Panc1 (cell line): Measurements from ENCODE around the gene TMEM132C. TPM values are rescaled to one million over a fixed set of nuclear protein-coding genes. Genes with fewer than 3 reads are reported as not detected.

Experiments
- ATAC-seq: fragments of 200-7000 bp; cut with Tn5 transposase; 2 replicates; pipeline ENCODE4 v1.9.1; 2020; ENCODE audit warnings: mild to moderate bottlenecking, moderate library complexity
- BruUV-seq: library from RNA; stranded (reverse); fragments of 400-500 nt; replicated peaks from 2 replicates; lab custom pipeline; 2021; lab: Mats Ljungman, UMichigan
- CTCF ChIA-PET: fragments of 300-600 bp; sonication (Branson Sonifier 250); formaldehyde crosslinking; loops from one replicate; lab custom pipeline; 2022; ENCODE audit warnings: antibody characterized with exemption; lab: Charles Lee
- POLR2A ChIA-PET: fragments of 300-600 bp; sonication (Branson Sonifier 250); formaldehyde crosslinking; loops from one replicate; lab custom pipeline; 2022; ENCODE audit warnings: antibody characterized with exemption; lab: Charles Lee
- DNase-seq: peaks from one replicate; pipeline ENCODE4 v3.0.0-alpha.2; 2010; ENCODE audit warnings: low read depth, low spot score
- H3K27ac ChIP-seq: 2 replicates; pipeline ENCODE4 v1.5.1; 2011; ENCODE audit warnings: mild to moderate bottlenecking, low read length, inconsistent platforms
- H3K27me3 ChIP-seq: fragments of 200-500 bp; sonication (Bioruptor generic); 2 replicates; pipeline ENCODE4 v1.6.0; 2014; ENCODE audit warnings: low read length, inconsistent platforms; ENCODE audit not compliant: control insufficient read depth, insufficient read depth
- H3K36me3 ChIP-seq: fragments of 200-500 bp; sonication (Bioruptor generic); 2 replicates; pipeline ENCODE4 v1.5.1; 2014; ENCODE audit warnings: inconsistent platforms, mild to moderate bottlenecking, low read length, moderate library complexity; ENCODE audit not compliant: control insufficient read depth, insufficient read depth
- H3K4me1 ChIP-seq: 2 replicates; pipeline ENCODE4 v1.5.1; 2011; ENCODE audit warnings: inconsistent platforms, mild to moderate bottlenecking, low read length, moderate library complexity; ENCODE audit not compliant: control insufficient read depth, insufficient read depth
- H3K4me3 ChIP-seq, 2 experiments: 2 replicates each; pipeline ENCODE4 v1.5.1; 2011 to 2012; ENCODE audit warnings: low read depth in 2 of 2, low read length in 2 of 2, mild to moderate bottlenecking in 2 of 2, inconsistent platforms in 1 of 2, moderate library complexity in 1 of 2
- H3K9me3 ChIP-seq: fragments of 200-500 bp; sonication (Bioruptor generic); 2 replicates; pipeline ENCODE4 v1.5.1; 2014; ENCODE audit warnings: low read depth, mild to moderate bottlenecking, inconsistent platforms, low read length, moderate library complexity; ENCODE audit not compliant: control insufficient read depth, insufficient read depth
- CTCF ChIP-seq: fragments of 450-650 bp; IDR thresholded peaks from 2 replicates; pipeline ENCODE4 v1.5.1; 2017; ENCODE audit warnings: mild to moderate bottlenecking
- POLR2AphosphoS5 ChIP-seq: IDR thresholded peaks from 2 replicates; pipeline ENCODE4 v1.6.1; 2012; ENCODE audit warnings: mild to moderate bottlenecking, low read depth, low read length, moderate library complexity
- REST ChIP-seq, 2 experiments: IDR thresholded peaks; 2 replicates each; pipeline ENCODE4 v1.6.1; 2011 to 2012; ENCODE audit warnings: low read depth in 2 of 2, control low read depth in 1 of 2, low read length in 1 of 2, mild to moderate bottlenecking in 1 of 2, moderate library complexity in 1 of 2; ENCODE audit not compliant: insufficient read depth in 1 of 2
- SIN3A ChIP-seq: IDR thresholded peaks from 2 replicates; pipeline ENCODE4 v1.6.1; 2012; ENCODE audit warnings: low read depth, mild to moderate bottlenecking, low read length, moderate library complexity, borderline replicate concordance; ENCODE audit not compliant: insufficient read depth
- TCF7L2 ChIP-seq: IDR thresholded peaks from 2 replicates; pipeline ENCODE4 v1.6.1; 2011; ENCODE audit warnings: mild to moderate bottlenecking, low read depth, low read length, inconsistent platforms
- in situ Hi-C: cut with HindIII; loops from 2 replicates; pipeline ENCODE4 v1.10.0; 2016; ENCODE audit warnings: low sequenced_read_pairs, low pct_unique_long_range_greater_than_20kb
- intact Hi-C: fragments of 100-400 bp; cut with micrococcal nuclease; formaldehyde crosslinking; loops from one replicate; pipeline ENCODE4 v1.10.0; 2022; ENCODE audit not compliant: unreplicated experiment
- total RNA-seq: library from RNA; stranded (reverse); gene quantifications from one replicate; pipeline ENCODE4 v1.2.1, GENCODE V29; 2021; ENCODE audit not compliant: unreplicated experiment

Gene TMEM132C
- total RNA-seq, 1 experiment from 2014 or later, result not detected

DNA sequence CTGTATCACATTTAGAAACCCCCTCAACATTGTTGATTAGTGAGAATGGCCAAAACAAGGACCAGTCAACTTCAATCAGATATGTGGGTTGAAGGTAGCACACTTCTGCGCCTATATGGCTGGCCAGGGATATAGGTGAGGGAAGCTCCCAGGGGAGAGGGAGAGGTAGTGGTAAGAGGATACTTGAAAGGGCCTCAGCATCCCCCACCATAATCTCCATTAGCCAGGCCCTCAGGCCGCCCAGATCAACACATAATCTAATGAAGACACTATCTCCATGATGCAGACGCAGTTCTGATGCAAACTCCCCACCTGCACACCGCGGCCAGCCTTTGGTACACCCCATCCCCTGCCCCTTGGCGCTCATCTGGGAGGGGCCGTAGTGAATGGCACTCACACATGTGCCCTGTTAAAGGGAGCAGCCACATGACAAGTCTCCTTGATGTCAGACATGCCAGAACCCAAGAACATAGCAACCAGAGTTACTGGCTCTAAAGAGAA, 158.0 kb downstream of the TMEM132C start:
- intact Hi-C loops, result no loop called here
- ChIA-PET POLR2A (no interaction called here), CTCF (no interaction called here)
- Histone ChIP-seq H3K27ac (no peak overlapping the region), H3K27me3 (no peaks in the 10 kb centered on the region; the same call in 1 of the 2 replicates), H3K9me3 (no peaks in the 10 kb centered on the region), H3K4me1 (no peaks in the 10 kb centered on the region), H3K4me3 (no peak overlapping the region), H3K36me3 (no peaks in the 10 kb centered on the region)
- DNase-seq, result no peak
- no peak for TF ChIP-seq SIN3A
- TF ChIP-seq CTCF, result no peak
- no peak for TF ChIP-seq TCF7L2
- TF ChIP-seq POLR2AphosphoS5, result no peak
- no peak for TF ChIP-seq REST (IDR thresholded peaks at IDR 0.05; ENCODE audit: insufficient read depth in 1 of 2, low read depth in 2 of 2, low read length in 1 of 2)
- BruUV-seq, result no TSS peak
- ATAC-seq, result no peak
- in situ Hi-C loops, result no loop called here

DNA sequence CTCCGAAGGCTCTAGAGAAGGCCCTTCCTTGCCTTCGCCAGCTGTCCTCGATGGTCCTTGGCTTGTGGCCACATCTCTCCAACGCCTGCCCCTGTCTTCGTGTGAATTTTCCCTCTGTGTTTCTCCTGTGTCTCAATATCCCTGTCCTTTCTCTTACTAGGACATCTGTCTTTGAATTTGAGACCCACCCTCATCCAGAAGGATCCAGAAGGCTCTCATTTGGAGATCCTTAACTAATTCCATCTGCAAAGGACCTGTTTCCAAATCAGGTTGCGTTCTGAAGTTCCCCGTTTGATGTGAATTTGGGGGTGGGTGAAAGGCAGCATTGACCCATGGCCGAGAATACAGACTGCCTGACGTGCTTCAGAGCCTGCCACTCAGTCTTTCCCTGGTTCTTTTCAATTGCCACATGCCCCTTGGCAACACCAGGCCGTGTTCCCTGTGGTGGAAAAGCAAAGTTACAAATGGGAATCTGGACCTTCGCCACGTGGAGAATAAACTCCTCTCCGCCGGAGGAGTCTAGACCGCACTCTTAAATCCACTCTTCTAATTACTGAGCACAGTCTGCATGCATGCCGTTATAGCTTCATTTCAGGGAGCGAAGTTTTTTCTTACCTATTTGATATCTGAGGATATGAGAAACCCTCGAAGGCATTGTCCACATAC, 158.8 kb downstream of the TMEM132C start:
- in situ Hi-C loops (no loop called here), intact Hi-C loops (no loop called here)
- no peaks in the 10 kb centered on the region for H3K4me1 ChIP-seq
- H3K9me3 ChIP-seq, result no peaks in the 10 kb centered on the region
- H3K4me3 ChIP-seq, result no peak overlapping the region
- TF ChIP-seq TCF7L2 (no peak), SIN3A (no peak), REST (IDR thresholded peaks at IDR 0.05; ENCODE audit: insufficient read depth in 1 of 2, low read depth in 2 of 2, low read length in 1 of 2) (no peak), CTCF (no peak), POLR2AphosphoS5 (no peak)
- no peaks in the 10 kb centered on the region; the same call in 1 of the 2 replicates for H3K27me3 ChIP-seq
- no peak overlapping the region for H3K27ac ChIP-seq
- no peaks in the 10 kb centered on the region for H3K36me3 ChIP-seq
- no TSS peak for BruUV-seq
- ChIA-PET CTCF (no interaction called here), POLR2A (no interaction called here)
- DNase-seq (no peak), ATAC-seq (no peak)
